ENCODE measurements around the gene ANKRD63.

The ANKRD63 gene

DNA sequence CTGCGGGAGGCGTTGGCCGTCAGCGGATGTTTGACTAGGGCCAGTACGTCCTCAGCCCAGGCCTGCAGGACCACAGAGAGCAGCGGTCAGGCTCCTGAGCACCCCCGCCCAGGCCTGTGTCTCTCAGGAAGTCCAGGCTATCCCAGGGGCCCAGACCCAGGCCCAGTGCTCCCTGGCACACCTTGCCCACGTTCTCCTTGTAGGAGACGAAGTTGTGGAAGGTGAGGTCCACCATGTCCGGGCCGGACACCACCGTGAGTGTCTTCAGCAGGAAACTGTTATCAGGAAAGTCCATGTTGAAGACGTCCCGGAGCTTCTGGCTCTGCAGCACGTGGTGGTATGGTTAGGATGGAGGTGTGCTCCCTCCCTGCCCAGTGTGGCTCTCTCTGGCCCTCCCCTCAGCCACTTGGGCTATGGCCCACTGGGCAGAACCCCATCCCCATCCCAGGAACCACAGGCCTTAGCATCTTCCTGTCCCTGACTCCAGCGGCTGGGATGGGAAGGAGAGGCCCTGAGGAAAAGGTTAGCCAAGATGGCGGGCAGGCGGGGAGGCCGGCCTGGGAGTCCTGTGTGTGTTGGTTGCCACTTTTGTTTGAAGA is 19.5 kb upstream of the ANKRD63 start:
- no peak overlapping the region for H3K4me3 ChIP-seq (replicated peaks in 1 of 2; ENCODE audit: low read depth in 2 of 2, low read length in 2 of 2)
- TF ChIP-seq, protein P1, sequence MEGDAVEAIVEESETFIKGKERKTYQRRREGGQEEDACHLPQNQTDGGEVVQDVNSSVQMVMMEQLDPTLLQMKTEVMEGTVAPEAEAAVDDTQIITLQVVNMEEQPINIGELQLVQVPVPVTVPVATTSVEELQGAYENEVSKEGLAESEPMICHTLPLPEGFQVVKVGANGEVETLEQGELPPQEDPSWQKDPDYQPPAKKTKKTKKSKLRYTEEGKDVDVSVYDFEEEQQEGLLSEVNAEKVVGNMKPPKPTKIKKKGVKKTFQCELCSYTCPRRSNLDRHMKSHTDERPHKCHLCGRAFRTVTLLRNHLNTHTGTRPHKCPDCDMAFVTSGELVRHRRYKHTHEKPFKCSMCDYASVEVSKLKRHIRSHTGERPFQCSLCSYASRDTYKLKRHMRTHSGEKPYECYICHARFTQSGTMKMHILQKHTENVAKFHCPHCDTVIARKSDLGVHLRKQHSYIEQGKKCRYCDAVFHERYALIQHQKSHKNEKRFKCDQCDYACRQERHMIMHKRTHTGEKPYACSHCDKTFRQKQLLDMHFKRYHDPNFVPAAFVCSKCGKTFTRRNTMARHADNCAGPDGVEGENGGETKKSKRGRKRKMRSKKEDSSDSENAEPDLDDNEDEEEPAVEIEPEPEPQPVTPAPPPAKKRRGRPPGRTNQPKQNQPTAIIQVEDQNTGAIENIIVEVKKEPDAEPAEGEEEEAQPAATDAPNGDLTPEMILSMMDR (IDR thresholded peaks at IDR 0.05; ENCODE audit: low read depth, low read length) = no peak
- no peak for DNase-seq (ENCODE audit: low read depth in 2 of 2)

DNA sequence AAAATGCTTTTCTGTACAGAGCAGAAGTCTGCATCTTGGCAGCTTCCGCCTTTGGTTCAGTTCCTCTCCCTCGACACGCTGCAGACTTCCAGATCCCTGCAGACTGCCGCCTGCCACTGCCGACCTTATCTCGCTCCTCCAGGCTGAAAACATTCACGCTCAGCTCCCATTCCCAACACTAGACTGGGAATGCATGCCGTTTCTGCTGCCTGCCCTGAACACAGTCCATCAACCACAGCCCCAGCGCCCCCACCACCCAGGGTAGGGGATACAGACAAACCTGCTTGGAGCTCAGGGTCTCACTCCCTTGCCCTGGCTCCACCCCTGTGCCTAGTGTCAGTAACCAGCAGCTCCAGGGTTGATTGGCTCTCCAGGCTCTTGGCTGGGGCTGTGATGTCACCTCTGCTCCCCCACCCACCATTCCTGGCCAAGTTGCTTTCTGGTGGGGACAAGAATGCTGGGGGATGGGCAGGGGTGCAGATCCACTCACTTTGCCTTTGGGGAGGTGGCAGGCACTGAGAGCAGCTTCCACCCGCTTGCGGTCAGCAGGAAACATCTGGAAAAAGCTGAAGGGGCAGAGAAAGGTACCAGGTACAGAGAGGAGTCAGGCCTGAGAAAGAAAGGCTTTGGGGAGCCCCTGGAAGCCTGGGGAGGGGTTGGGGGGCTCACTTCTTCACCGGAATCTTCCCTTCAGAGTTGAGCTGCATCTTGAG is 18.8 kb upstream of the ANKRD63 start:
- TF ChIP-seq, protein P1 (IDR thresholded peaks at IDR 0.05; ENCODE audit: low read depth, low read length) = no peak
- peak in 1 of 2 donors; percentile 45 for DNase-seq (ENCODE audit: low read depth in 2 of 2)
- no peak overlapping the region for H3K4me3 ChIP-seq (replicated peaks in 1 of 2; ENCODE audit: low read depth in 2 of 2, low read length in 2 of 2)

DNA sequence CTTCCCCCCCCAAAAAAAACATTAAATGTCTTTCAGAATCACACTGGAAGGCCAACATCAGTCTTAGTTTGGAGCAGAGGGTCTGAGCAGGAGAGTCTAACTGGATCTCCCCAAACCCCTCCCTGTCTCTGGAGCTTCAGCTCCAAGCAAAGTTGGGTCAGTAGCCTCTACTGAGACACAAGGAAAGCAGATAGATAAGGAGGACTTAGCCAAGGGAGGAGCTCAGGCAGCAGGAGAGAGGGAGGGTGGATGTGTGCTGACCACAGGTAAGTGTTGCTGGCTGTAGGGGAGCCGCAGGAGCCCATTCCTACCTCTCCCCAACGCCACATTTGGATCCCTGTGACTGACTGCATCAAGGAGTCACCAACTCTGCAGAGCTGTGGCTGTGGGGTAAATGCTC is 17.9 kb upstream of the ANKRD63 start:
- DNase-seq (ENCODE audit: low read depth in 2 of 2) = no peak
- H3K4me3 ChIP-seq (replicated peaks in 1 of 2; ENCODE audit: low read depth in 2 of 2, low read length in 2 of 2) = no peak overlapping the region
- TF ChIP-seq, protein P1 (IDR thresholded peaks at IDR 0.05; ENCODE audit: low read depth, low read length) = no peak

DNA sequence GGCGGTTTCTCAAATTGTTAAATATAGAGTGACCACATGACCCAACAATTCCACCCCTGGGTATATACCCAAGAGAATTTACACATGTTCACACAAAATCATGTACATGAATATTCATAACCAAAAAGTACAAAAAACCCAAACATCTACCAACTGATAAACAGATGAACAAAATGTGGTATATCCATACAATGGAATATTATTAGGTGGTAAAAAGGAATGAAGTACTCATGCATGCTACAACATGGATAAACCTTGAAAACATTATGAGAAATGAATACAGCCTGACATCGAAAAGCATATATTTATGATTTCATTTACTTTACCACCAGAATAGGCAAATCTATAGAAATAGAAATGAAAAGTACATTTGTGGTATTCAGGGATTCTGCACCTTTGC is 17.5 kb upstream of the ANKRD63 start:
- no peak for DNase-seq (ENCODE audit: low read depth in 2 of 2)
- TF ChIP-seq, protein P1 (IDR thresholded peaks at IDR 0.05; ENCODE audit: low read depth, low read length) = no peak
- H3K4me3 ChIP-seq (replicated peaks in 1 of 2; ENCODE audit: low read depth in 2 of 2, low read length in 2 of 2) = no peak overlapping the region

DNA sequence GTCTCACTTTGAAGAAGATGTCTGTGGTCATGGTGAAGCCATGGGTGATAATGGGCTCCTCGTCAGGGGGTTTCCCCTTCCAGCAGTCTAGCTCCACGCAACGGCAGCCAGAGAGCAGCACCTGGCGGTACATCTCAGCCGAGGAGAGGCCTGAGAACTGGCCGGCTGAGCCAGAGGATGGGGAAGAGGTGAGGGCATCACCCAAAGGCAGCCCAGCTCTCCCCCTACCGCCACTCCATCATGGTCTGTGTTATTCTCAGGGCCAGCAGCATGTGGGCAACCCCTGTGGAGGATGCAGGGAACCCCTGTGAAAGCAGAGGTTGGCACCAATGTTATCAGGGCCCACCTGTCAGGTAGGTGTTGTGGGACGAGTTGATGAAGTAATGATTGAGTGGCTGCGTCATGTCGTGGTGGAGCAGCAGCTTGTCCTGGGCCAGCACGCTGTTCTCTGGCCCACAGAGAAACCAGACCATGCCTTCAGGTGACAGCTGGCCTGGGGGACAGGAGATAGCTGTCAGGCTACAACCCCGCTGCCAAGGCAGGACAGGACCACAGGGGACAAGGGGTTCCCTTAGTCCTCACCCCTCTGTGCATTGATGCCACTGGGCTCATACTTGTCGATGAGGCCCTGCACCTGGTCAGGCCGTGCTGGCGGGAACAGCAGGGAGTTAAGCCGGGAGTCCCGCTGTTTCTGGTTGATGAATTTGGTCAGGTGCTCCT is 15.5 kb upstream of the ANKRD63 start:
- TF ChIP-seq, protein P1 (IDR thresholded peaks at IDR 0.05; ENCODE audit: low read depth, low read length) = no peak
- no peak overlapping the region for H3K4me3 ChIP-seq (replicated peaks in 1 of 2; ENCODE audit: low read depth in 2 of 2, low read length in 2 of 2)
- DNase-seq (ENCODE audit: low read depth in 2 of 2) = no peak

DNA sequence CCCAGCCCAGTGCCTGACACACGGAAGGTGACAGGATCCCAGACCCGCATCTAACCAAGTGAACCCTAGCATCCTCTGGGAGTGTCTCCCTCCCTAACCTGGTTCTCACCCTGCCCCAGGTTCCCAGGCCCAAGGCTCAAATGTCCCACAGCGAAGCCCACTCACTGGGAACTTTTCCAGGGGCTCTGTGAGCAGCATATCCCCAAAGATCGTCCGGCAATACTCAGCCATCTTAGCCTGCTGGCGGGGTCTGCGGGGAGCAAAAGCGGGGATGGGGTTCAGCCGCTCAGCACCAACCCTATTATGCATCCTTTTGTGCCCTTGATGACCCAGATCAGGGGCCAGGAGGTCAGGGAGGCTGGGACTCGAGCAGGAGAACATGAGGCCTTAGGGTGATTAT is 14.5 kb upstream of the ANKRD63 start:
- TF ChIP-seq, protein P1 (IDR thresholded peaks at IDR 0.05; ENCODE audit: low read depth, low read length) = no peak
- H3K4me3 ChIP-seq (replicated peaks in 1 of 2; ENCODE audit: low read depth in 2 of 2, low read length in 2 of 2) = no peak overlapping the region
- DNase-seq (ENCODE audit: low read depth in 2 of 2) = no peak

All from cardiac fibroblast (primary cell).